Epithelial cell of proximal tubule (primary cell): ENCODE data around the gene TXNDC17. TPM values are rescaled to one million over a fixed set of nuclear protein-coding genes. Genes with fewer than 3 reads are reported as not detected.

Experiments used
- DNase-seq: peaks from one replicate; pipeline ENCODE4 v3.0.0-alpha.2; 2011; ENCODE audit warnings: low read depth
- H3K4me3 ChIP-seq: 2 replicates; pipeline ENCODE4 v1.5.1; 2011; ENCODE audit warnings: low read depth, mild to moderate bottlenecking, low read length
- CTCF ChIP-seq: conservative IDR thresholded peaks from 2 replicates; pipeline ENCODE4 v1.5.1; 2012; ENCODE audit warnings: low read depth, mild to moderate bottlenecking, low read length
- total RNA-seq: library from RNA; depleted of rRNA; stranded (reverse); fragments of >200 nt; gene quantifications from 2 replicates; pipeline ENCODE4 v1.2.3, GENCODE V29; 2015

TXNDC17 gene
- total RNA-seq, 1 donor from 2014 or later: 501 TPM

- no peak overlapping the region for H3K4me3 ChIP-seq
Measured at GRCh38 chr17:6611231-6611630, 29.6 kb upstream of the TXNDC17 start.

GRCh38 chr17:6623941-6624340 lies 16.9 kb upstream of the TXNDC17 start:
- H3K4me3 ChIP-seq: no peak overlapping the region
- DNase-seq: no peak
- TF ChIP-seq CTCF: no peak

More at GRCh38 chr17:6611231-6611630, 29.6 kb upstream of the TXNDC17 start:
- TF ChIP-seq CTCF: no peak
- DNase-seq: no peak

GRCh38 chr17:6626616-6627015 lies 14.2 kb upstream of the TXNDC17 start:
- no peak for TF ChIP-seq CTCF
- DNase-seq: no peak
- H3K4me3 ChIP-seq: no peak overlapping the region

- no peak for DNase-seq
- no peak for TF ChIP-seq CTCF
- H3K4me3 ChIP-seq: no peak overlapping the region
Measured at GRCh38 chr17:6627019-6627418, 13.8 kb upstream of the TXNDC17 start.

GRCh38 chr17:6630390-6630789 lies 10.5 kb upstream of the TXNDC17 start:
- H3K4me3 ChIP-seq: no peak overlapping the region
- DNase-seq: no peak
- no peak for TF ChIP-seq CTCF

- H3K4me3 ChIP-seq: no peak overlapping the region
- DNase-seq: no peak
- no peak for TF ChIP-seq CTCF
Measured at GRCh38 chr17:6632530-6632929, 8.3 kb upstream of the TXNDC17 start.

- TF ChIP-seq CTCF: no peak
- no peak for DNase-seq
- no peak overlapping the region for H3K4me3 ChIP-seq
Measured at GRCh38 chr17:6633263-6633662, 7.6 kb upstream of the TXNDC17 start.
